CD4-positive, alpha-beta T cell (primary cell): ENCODE data around the gene SLC24A3. TPM values are rescaled to one million over a fixed set of nuclear protein-coding genes. Genes with fewer than 3 reads are reported as not detected.

ENCODE experiments used
- ATAC-seq: fragments of 200-7000 bp; cut with Tn5 transposase; one replicate; pipeline ENCODE4 v1.10.0; 2022; ENCODE audit warnings: mild to moderate bottlenecking; ENCODE audit not compliant: poor library complexity
- CTCF ChIA-PET: fragments of 350-600 bp; sonication (Branson Sonifier 250); formaldehyde crosslinking; loops from one replicate; lab custom pipeline; 2021; ENCODE audit warnings: antibody characterized with exemption, inconsistent platforms; lab: Charles Lee
- POLR2A ChIA-PET: fragments of 350-600 bp; sonication (Branson Sonifier 250); formaldehyde crosslinking; loops from one replicate; lab custom pipeline; 2021; ENCODE audit warnings: antibody characterized with exemption, inconsistent platforms; lab: Charles Lee
- DNase-seq, 14 experiments: peaks; one replicate each; pipeline ENCODE4 v3.0.0-alpha.2; 2013 to 2020; ENCODE audit warnings: mixed read lengths in 2 of 14
- H3K27ac ChIP-seq, 2 donors: one replicate each; pipeline versions ENCODE4 v1.5.1 to v1.7.0; 2013; ENCODE audit warnings: low read length in 2 of 2, low read depth in 1 of 2, mild to moderate bottlenecking in 1 of 2
- H3K27me3 ChIP-seq, 2 experiments: 1 replicate in 1 of 2; 2 replicates in 1 of 2; pipeline versions ENCODE4 v1.6.1 to v1.7.0; 2013; ENCODE audit warnings: low read length in 2 of 2, control low read depth in 1 of 2, mild to moderate bottlenecking in 1 of 2, moderate library complexity in 1 of 2; ENCODE audit not compliant: insufficient read depth in 2 of 2, control insufficient read depth in 1 of 2
- H3K36me3 ChIP-seq: one replicate; pipeline ENCODE4 v1.6.1; 2013; ENCODE audit warnings: low read length, control low read depth; ENCODE audit not compliant: insufficient read depth
- H3K4me1 ChIP-seq: one replicate; pipeline ENCODE4 v1.6.1; 2013; ENCODE audit warnings: low read length, control low read depth; ENCODE audit not compliant: insufficient read depth
- H3K4me3 ChIP-seq: one replicate; pipeline ENCODE4 v1.5.1; 2013; ENCODE audit warnings: mild to moderate bottlenecking, low read length, moderate library complexity
- H3K9me3 ChIP-seq, 2 experiments: 1 replicate in 1 of 2; 2 replicates in 1 of 2; pipeline versions ENCODE4 v1.6.1 to v1.7.0; 2013; ENCODE audit warnings: low read length in 2 of 2, mild to moderate bottlenecking in 2 of 2, control low read depth in 1 of 2, moderate library complexity in 1 of 2; ENCODE audit not compliant: control insufficient read depth in 1 of 2, insufficient read depth in 1 of 2
- H3K27ac Mint-ChIP-seq: one replicate; pipeline ENCODE4 v1.8.0; 2020; ENCODE audit warnings: mixed read lengths
- H3K27me3 Mint-ChIP-seq: one replicate; pipeline ENCODE4 v1.8.0; 2021; ENCODE audit warnings: mixed read lengths
- H3K36me3 Mint-ChIP-seq: one replicate; pipeline ENCODE4 v1.8.0; 2021; ENCODE audit warnings: low read depth, mixed read lengths
- H3K4me1 Mint-ChIP-seq: one replicate; pipeline ENCODE4 v1.8.0; 2021; ENCODE audit warnings: low read depth, mixed read lengths
- H3K4me3 Mint-ChIP-seq: one replicate; pipeline ENCODE4 v1.8.0; 2020; ENCODE audit warnings: mild to moderate bottlenecking, mixed read lengths
- H3K9me3 Mint-ChIP-seq: one replicate; pipeline ENCODE4 v1.8.0; 2020; ENCODE audit warnings: mixed read lengths
- CTCF ChIP-seq: fragments of 200-600 bp; IDR thresholded peaks from one replicate; pipeline ENCODE4 v1.8.0; 2022; ENCODE audit warnings: antibody characterized with exemption, mild to moderate bottlenecking
- intact Hi-C, 2 experiments: fragments of 100-400 bp; cut with DNase I in 1 of 2; cut with micrococcal nuclease in 1 of 2; formaldehyde crosslinking; loops; one replicate each; pipeline versions ENCODE4 v1.15.1 to v1.9.0; 2023 to 2025; cut with DNase I, micrococcal nuclease
- total RNA-seq, 174 experiments: library from RNA in 2 of 174; stranded (reverse) in 2 of 174; gene quantifications; one replicate each; pipeline ENCODE4 v1.2.3 and lab custom pipeline; 2021 to 2026

SLC24A3 gene
- total RNA-seq, 2 experiments from 2014 or later: not detected

- POLR2A ChIA-PET: no interaction called here
- Mint-ChIP-seq H3K4me3 (no peak overlapping the region), H3K27me3 (peaks cover 7% of the 10 kb centered on the region), H3K36me3 (no peaks in the 10 kb centered on the region), H3K27ac (no peak overlapping the region), H3K4me1 (no peaks in the 10 kb centered on the region), H3K9me3 (no peaks in the 10 kb centered on the region)
- Histone ChIP-seq H3K36me3 (no peaks in the 10 kb centered on the region), H3K9me3 (no peaks in the 10 kb centered on the region), H3K4me3 (no peak overlapping the region), H3K27ac (no peak overlapping the region), H3K27me3 (no peaks in the 10 kb centered on the region), H3K4me1 (no peaks in the 10 kb centered on the region)
- CTCF ChIA-PET: no interaction called here
- ATAC-seq (no peak), DNase-seq (no peak)
- intact Hi-C loops: no loop called here
- no peak for TF ChIP-seq CTCF
These were observed 20.8 kb downstream of the SLC24A3 start for GRCh38 chr20:19232997-19233794.

GRCh38 chr20:19236371-19237055, 24.1 kb downstream of the SLC24A3 start:
- H3K27me3 ChIP-seq: no peaks in the 10 kb centered on the region
- H3K9me3 ChIP-seq: peaks cover 0 to 12% of the 10 kb centered on the region in 2 experiments
- ATAC-seq (no peak), DNase-seq (no peak)
- Mint-ChIP-seq H3K4me3 (no peak overlapping the region), H3K4me1 (no peaks in the 10 kb centered on the region), H3K9me3 (no peaks in the 10 kb centered on the region), H3K27ac (no peak overlapping the region), H3K36me3 (no peaks in the 10 kb centered on the region), H3K27me3 (peaks cover 9% of the 10 kb centered on the region)
- no peak for TF ChIP-seq CTCF
- no peak overlapping the region for H3K27ac ChIP-seq
- ChIA-PET CTCF (no interaction called here), POLR2A (no interaction called here)
- H3K4me1 ChIP-seq: no peaks in the 10 kb centered on the region
- intact Hi-C loops: no loop called here
- no peak overlapping the region for H3K4me3 ChIP-seq
- H3K36me3 ChIP-seq: no peaks in the 10 kb centered on the region

GRCh38 chr20:19241440-19241839, 29.0 kb downstream of the SLC24A3 start:
- no peak for DNase-seq
- TF ChIP-seq CTCF: no peak
- H3K36me3 ChIP-seq: no peaks in the 10 kb centered on the region
- intact Hi-C loops: no loop called here
- no peak overlapping the region for H3K27ac Mint-ChIP-seq
- ChIA-PET POLR2A (no interaction called here), CTCF (no interaction called here)
- no peak overlapping the region for H3K4me3 Mint-ChIP-seq
- H3K9me3 Mint-ChIP-seq: no peaks in the 10 kb centered on the region
- peaks cover 6% of the 10 kb centered on the region for H3K27me3 Mint-ChIP-seq
- H3K4me3 ChIP-seq: no peak overlapping the region
- H3K4me1 ChIP-seq: no peaks in the 10 kb centered on the region
- H3K36me3 Mint-ChIP-seq: no peaks in the 10 kb centered on the region
- peaks cover 0 to 12% of the 10 kb centered on the region in 2 experiments for H3K9me3 ChIP-seq
- no peaks in the 10 kb centered on the region for H3K27me3 ChIP-seq
- no peak for ATAC-seq
- H3K27ac ChIP-seq: no peak overlapping the region
- H3K4me1 Mint-ChIP-seq: no peaks in the 10 kb centered on the region
